Fibroblast of villous mesenchyme (primary cell): Measurements from ENCODE around the gene ARID4B. TPM values are rescaled to one million over a fixed set of nuclear protein-coding genes. Genes with fewer than 3 reads are reported as not detected.

Experiments used
- DNase-seq: peaks from one replicate; pipeline ENCODE4 v3.0.0-alpha.2; 2010; ENCODE audit warnings: low read depth
- H3K4me3 ChIP-seq: 2 replicates; pipeline ENCODE4 v1.5.1; 2011; ENCODE audit warnings: low read depth, mild to moderate bottlenecking, low read length
- CTCF ChIP-seq: IDR thresholded peaks from 2 replicates; pipeline ENCODE4 v1.5.1; 2012; ENCODE audit warnings: low read depth, mild to moderate bottlenecking, low read length; ENCODE audit not compliant: insufficient read depth
- total RNA-seq: library from RNA; depleted of rRNA; stranded (reverse); fragments of >200 nt; gene quantifications from 2 replicates; pipeline ENCODE4 v1.2.3, GENCODE V29; 2012

Gene ARID4B
- total RNA-seq, 1 donor, result 40.2 TPM

GRCh38 chr1:235244974-235245592 is 82.9 kb downstream of the ARID4B start:
- no peak overlapping the region for H3K4me3 ChIP-seq
- DNase-seq, result no peak
- no peak for TF ChIP-seq CTCF

- DNase-seq, result no peak
- TF ChIP-seq CTCF, result no peak
- no peak overlapping the region for H3K4me3 ChIP-seq
These were observed 87.0 kb downstream of the ARID4B start for GRCh38 chr1:235240960-235241359.

DNA sequence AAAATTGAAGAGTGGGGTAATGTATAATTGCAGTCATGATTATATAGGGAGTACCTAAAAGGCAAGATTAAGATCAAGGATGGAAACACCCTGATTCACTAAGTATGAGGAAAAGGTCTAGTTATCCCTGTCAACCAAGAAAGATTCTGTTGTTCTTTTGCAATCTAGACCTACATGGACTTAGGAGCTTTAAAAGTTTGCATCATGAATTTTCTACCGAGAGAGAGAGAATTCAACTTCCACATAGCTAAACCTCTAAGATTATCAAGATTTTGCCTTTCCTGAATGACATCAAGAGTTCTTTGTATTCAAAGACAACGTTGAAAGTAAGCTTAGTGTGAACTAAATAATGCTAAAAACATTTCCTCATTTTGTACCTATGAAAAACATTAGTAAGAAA is 88.1 kb downstream of the ARID4B start:
- no peak overlapping the region for H3K4me3 ChIP-seq
- peak; percentile 14 for DNase-seq
- TF ChIP-seq CTCF, result no peak

GRCh38 chr1:235238558-235238957 is 89.4 kb downstream of the ARID4B start:
- TF ChIP-seq CTCF, result no peak
- H3K4me3 ChIP-seq, result no peak overlapping the region
- DNase-seq, result no peak

- H3K4me3 ChIP-seq, result no peak overlapping the region
- DNase-seq, result no peak
- TF ChIP-seq CTCF, result no peak
These were observed 91.9 kb downstream of the ARID4B start for GRCh38 chr1:235236128-235236527.

GRCh38 chr1:235229868-235230267 is 98.1 kb downstream of the ARID4B start:
- TF ChIP-seq CTCF, result no peak
- H3K4me3 ChIP-seq, result no peak overlapping the region
- DNase-seq, result no peak

GRCh38 chr1:235227414-235227813 is 100.6 kb downstream of the ARID4B start:
- no peak for TF ChIP-seq CTCF
- H3K4me3 ChIP-seq, result no peak overlapping the region
- DNase-seq, result no peak
